HUDEP-2 (cell line): ENCODE measurements around the gene TBX4.

ENCODE experiments used
- DNase-seq, 76 experiments: peaks; one replicate each; lab custom pipeline; 2025; ENCODE audit not compliant: unreplicated experiment in 76 of 76; lab: John Stamatoyannopoulos, UW

The TBX4 gene

DNA sequence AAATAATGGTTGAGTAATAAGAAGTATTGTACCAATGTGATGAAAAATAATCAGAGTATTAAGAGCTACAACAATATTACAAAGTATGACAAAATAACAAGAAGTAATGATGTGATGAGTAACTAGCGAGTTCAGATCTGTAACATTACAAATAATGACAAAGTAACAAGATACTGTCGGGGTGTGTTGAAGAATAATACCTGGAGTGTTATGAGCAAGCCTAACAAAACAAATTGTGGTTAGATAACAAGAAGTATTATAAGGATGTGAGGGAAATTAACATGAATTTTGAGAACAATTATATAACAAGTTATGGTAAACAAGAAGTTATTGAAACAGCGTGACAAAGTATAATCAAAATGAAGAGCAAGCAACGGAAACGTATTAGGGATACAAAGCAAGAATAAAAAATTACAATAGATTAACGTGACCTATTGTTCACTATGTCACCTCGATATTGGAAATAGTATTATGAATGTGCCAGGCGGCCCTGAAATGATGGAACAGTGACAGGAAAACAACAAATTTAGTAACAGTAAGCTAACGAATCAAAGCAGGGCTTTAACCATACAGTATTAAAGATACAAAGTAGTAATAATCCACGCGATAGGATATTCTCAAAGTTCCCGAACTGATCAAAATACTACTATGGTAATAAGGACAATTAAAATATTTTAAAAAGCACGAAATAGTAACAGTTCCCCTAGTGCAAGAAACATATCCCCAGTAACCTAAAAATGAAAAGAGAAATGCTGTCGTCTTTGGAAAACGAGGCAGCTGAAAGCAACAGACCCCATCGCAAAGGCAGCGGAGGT lies 1.6 kb downstream of the TBX4 start:
- no peak for DNase-seq

DNA sequence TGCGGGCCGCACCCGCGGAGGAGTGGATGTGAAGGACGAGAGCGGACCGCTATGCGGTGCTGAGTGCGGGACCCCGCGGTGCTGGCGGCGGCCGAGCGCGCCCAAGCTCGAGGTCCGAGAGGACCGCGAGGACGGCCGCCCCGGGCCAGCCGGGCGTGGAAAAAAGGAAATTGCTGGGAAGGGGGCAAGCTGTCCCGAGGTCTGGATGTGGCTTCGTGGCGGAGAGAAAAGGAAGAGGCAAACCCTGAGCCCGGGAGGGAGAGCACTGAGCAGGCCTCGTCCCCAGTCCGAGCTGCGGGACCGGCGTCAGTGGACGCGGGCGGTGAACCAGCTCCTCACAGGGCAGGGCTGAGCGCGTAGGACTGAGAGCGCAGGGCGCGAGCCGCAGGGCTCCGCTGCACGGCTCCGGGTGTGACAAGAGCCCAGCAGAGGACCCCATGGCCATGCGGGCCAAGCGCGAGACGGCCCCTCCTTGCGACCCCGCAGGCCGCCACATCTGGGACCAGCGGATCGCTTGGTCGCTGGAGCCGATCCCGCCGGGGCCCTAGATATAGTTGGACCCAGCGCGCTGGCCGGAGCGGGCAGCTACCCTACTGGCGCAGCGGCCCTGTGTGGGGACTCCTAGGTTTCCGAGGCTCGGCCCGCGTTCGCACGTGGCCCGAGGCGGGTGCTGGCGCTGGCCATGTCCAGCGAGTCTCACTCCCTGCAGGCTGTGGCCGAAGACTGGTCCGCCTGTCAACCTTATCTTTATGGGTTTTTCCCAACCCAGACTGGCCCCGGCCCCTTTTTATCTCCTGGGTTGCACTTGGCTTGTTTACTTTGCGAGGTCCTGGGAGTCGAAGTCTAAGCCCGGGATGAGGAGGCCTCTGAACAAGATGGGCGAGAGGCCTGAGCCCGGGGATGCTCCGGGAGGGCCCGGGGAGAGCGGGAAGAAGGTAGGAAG lies 2.4 kb downstream of the TBX4 start:
- DNase-seq, result no peak

DNA sequence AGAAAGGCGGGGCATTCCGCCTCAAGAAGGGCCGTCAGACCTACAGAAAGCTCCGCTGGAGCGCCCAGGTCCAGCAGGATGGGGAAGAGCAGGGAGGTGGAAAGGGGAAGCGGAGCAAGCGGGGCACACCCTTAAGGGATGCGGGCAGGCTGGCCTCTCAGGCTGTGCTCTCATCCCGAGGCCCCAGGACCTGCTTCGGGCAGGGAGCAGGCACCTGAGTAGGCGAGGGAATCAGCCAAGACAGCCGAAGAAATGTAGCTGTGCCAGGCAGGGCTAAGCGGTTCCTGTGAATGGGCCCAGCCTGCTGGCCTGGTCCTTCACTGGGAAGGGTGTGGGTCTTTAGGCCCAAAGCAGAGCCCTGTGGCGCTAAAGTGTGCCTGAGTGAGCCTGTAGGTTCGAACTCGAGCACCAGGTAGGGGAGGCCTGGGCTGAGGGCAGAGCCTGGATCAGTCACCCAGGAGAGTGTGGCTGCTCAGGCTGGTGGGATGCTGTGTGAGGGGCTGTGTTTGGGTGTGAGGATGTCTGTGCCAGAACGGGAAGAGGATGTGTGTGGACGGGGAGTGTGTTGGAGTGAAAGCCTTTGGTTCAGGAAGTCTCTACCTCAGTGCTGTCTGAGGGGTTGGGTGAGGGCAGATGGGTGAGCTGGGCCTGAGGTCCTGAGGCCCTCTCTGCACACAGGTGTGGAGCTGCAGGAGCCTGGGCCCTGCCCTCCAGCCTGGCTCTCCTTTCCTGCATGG lies 3.3 kb downstream of the TBX4 start:
- DNase-seq, result no peak

DNA sequence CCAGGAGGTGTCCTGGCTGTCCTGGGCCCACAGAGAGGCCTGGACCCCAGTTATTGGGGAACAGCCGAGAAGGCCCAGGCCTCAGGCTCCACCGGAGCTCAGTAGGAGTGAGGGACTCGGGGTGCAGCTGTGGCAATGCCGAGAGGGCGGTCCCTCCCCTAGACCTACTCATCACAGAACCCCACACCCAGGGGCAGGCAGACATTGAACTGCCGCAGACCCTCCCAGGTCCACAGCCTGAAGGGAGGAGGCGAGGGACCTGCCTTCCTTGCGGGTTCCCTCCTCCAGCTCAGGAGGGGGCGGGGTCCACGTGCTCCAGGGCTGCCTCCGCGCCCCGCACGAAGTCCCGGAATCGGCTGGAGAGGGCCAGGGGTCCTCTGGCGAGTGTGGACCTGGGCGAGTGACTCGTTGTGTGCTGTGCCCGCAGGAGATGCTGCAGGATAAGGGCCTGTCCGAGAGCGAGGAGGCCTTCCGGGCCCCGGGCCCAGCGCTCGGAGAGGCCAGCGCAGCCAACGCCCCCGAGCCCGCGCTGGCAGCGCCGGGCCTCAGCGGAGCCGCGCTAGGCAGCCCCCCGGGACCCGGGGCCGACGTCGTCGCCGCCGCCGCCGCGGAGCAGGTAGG lies 3.9 kb downstream of the TBX4 start:
- no peak for DNase-seq

DNA sequence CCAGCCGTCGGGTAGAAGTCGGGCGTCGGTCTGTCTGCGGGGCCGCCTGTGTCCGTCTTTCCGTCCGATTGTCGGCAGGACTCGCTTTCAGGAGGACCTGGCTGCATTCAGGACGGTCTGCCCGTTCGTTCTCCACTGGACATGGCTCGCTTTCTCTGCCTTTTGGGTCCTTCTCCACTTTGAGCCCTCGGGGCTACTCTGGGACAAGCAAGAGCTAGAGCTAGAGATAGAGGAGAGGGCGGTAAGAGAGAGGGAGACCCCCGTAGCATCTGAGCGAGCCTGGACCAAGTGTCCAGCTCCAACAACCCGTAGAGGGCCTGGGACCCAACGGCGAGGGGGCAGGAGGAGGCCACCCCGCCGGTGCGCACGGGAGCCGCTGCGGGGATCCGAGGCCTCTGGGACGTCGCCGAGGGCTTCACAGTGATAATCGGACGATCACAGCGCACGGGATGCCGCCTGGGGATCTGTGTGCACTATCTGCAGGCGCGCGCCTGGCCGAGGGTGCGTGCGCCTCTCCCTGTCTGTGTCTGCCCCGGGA lies 4.5 kb downstream of the TBX4 start:
- DNase-seq, result no peak

DNA sequence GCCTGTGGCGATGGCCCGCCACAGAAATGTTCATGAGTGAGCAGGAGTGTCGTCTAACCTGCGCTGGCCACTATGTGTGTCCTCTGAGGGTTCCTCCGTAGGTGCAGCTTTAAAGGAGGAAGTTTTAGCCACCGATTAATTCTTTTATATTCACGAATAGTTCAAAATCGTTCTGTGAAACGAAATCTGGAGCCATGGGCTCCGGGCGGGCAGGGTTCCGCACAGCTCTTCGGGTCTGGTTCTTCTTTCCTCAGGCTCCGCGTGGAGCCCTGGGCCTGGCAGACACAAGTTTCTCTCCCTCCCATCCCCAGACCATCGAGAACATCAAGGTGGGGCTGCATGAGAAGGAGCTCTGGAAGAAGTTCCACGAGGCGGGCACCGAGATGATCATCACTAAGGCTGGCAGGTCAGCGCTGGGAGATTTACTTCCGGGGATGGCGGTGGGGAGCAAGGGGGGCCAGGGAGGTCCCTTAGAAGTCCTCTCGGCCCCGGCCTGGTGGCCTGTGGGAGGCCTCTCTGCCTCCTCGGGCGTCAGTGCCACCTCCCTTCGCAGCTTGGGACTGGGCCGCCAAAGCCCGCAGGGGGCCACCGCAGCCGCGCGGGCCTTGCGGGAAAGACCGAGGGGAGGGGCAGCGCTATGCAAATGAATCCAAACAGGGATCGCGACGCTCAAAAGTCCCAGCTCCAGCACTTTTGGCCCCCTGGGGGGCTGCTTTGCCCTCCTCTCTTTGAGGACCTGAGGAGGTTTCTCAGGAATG lies 5.2 kb downstream of the TBX4 start:
- no peak for DNase-seq

DNA sequence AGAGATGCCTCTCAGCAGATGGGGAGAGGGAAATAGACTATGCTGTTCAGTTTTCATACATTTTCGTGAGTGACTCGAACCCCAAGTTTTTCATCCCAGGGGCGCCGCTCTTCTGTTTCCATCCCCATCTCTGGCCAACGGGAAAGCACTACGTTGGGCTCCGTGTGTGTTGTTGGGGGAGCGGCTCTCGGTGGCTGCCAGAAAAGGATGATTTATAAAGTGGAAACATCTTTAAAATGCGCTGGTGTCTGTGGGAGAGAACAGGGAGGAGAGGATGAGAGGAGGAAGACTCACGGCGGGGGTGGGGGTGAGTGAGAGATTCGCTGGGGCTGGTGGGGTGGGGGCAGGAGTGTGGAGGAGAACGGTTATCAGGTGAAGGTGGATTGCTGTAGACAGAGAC lies 5.8 kb downstream of the TBX4 start:
- DNase-seq, result no peak

DNA sequence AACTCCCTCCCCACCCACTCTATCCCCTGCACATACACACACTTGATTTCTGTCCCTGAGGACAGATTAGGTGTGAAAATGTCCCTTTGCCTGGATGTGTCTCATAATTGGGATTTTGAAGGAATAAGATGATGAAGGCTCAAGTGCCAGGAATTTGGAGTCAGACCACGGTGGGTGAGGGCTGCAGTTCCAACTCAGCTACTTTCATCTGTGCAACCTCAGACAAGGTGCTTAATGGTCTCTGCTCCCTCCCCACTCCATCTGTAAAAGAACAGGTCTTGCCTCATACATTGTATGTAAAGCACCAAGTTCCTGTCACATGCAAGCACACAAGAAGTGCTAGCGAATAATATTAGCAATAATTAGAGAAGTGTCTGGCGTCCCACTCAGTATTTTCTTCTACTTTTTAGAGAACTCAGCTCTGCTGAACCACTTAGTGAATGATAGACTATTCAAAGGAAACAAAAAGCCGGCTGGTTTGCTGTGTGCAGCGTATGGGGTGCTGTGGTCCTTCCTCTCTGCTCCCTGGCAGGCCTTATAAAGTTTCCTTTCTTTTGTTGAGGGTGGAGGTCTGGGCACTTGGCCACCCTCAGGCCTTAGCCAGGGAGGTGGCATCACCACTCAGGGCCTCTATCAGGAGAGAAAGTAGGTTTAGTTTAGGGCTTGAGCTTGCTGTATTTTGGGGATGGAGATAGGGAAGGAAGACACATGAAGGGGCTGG lies 6.4 kb downstream of the TBX4 start:
- no peak for DNase-seq

DNA sequence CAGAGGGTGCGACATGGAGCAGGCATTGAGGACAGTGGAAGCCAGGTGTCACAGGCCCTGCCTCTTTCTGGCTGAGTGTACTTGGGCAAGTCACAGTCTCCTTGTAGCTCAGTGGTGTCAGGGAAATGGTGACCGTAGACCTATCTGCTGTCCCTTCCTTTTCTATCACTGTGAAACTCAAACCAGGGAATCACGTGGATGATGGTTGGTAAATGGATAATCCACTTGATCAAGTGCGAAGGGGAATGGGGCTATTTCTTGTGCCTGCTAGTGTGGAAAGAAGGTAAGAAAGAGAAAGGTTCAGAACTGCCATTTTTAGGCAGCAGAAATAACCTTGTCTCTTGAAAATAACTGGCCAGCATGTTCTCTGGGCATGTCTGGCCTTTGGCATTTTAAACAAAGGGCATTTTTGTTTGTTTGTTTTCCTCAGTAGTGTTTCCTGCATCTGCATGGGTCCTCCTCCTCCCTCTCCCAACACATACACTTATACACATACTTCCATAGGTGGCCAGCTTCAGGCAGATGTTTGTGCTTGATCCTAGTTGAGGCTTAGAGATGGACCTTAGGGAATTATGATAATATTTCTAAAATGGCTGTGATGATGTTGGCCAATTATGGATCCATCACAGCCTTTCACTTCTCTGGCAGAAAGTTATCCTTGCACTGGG lies 7.1 kb downstream of the TBX4 start:
- DNase-seq, result no peak

DNA sequence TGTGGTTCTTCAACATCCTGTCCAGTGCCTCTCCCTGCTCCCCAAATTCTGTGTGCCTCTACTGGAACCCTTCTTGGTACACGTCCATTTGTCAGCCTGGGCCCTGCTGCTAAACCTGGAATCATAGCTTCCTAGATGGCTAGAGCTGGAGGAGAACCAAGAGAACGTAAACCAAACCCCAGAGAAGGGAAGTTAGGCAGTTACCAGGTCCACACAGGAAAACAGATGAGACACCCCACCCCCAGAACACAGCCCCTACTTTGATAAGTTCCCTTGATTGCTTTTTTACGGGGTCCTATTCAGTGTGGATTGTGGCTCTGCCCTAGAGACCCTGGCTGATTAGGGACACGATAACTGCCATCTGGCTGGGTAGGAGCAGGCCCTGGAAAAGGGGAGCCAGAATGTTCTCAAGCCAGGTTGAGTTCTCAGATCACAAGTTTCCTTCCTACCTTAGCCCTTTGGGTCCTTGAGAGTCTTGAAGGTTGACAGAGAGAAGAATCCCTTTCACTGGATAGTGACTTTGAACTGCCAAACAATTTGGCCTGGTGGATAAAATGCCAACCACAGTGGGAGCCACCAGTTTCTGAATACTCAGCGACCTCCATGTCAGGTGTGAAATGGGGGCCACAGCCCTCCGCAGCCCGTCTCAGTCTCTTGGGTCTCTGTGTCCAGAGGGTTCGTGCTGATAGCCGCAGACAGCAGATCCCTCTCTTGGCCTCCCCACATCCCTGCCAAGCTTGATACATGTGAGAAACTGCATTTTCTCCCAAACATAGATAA lies 7.9 kb downstream of the TBX4 start:
- DNase-seq, result no peak

DNA sequence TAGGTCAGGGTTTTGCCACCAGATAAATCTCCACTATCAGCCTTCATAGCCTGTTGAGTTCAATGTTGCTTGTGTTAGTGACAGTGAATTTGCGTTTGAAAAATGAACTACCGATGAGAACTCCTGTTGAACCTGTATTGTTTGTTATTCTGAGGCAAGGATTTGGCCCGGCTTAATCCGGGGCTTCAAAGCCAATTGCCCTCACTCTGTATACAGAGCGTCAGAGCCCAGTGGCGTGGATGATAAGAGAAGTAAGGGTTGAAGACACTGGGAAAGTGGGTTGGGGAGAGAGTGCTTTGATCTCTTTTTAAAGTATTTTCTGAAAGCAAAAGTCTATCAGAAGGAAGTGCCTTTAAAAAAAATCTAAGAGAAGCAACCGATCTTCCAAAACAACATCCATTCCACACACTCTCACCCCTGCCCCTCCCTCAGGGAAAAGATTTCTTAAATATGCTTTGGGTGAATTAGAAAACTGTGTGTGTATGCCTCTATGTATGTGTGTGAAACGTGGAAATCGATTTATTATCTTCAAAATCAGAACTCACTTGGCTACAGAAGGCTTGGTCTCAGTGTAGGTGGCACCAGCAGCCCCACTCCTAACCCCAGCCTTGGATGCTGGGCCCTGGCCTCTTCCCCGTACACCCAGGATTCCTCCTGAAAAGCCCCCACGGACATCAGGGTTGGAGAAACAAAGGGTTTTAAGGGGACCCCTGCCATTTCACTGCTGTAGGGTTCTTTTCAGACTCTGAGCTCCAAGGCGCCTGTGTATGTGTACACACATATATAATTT lies 8.8 kb downstream of the TBX4 start:
- DNase-seq, result no peak

DNA sequence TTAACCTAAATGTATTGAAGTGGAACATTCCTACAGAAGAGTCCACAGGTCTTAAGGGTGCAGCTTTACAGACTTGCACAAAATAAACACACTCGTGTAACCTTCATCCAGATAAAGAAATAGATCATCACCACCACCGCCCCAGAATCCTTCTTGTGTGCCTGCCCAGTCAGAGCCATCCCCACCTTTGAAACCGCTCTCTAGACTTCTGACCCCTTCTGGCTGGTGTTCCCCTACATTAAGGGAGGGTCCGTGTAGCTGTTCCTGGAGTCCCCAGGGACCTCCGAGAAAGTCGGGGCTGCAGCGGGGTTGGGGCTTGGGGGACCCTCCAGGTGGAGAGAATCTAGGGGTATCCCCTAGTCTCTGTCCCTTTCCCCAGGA lies 9.4 kb downstream of the TBX4 start:
- DNase-seq, result no peak

DNA sequence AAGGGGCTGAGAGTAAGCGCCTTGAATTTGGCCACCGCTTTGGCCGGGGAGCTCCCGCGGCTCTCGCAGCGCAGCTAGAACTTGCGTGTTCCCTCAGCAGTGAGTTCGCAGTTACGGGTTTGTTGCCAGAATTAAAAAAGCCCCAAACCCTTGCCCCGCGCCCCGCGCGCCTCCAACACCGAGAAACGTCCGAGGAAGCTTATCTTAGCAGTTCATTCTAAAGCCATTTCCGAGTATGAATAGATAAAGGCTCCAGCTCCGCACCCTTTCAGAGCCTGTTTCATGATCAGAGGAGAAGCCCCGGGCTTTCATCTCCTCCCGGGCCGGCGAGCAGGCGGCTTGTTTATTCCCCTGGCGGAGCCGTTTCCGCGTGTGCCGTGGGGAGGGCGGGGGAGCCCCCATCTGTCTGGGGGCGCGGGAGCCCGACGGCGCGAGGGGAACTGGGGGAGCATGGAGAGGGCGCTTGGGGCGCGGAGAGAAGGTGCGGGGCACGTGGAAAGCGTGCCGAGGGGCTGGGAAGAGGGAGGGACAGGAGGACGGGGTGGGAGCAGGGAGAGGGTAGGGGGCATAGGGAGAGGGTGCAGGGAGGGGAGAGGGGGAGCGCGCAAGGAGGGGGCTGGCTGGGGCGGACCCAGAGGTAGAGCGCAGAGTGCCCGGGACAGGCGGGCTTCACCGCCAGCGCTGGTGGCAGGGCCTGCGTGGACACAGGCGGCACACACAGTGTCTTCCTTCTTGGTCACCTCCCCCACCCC lies 9.9 kb downstream of the TBX4 start:
- peak in 17 of 76 experiments; percentile 1 to 36 (median 11) for DNase-seq

DNA sequence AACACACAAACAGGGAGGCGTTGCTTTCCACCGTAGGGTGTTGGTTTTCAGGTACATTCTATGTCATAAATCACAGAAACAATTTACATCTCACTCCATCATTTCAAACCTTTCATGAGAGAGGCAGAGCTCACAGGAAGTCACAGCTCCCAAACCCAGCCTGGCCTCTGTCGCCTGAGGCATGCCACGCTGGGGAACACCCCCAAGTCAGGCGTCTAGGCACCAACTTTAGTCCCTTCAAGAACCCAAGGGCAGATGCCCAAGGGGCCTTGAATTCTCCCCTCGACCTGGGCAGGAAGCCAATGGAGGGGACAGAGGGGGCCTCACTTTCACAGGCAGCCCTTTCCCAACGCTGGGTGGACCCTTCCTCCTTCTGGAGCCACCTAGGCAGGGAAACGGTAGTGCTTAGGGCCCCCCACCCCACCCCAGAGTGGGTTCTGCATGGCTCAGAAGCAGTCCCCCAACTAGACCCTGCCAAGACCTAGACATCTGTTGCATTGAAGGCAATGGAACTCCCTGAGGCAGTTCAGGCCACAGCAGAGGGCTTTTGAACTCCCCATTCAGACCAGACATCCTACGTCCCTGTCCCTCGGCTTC lies 10.6 kb downstream of the TBX4 start:
- no peak for DNase-seq

DNA sequence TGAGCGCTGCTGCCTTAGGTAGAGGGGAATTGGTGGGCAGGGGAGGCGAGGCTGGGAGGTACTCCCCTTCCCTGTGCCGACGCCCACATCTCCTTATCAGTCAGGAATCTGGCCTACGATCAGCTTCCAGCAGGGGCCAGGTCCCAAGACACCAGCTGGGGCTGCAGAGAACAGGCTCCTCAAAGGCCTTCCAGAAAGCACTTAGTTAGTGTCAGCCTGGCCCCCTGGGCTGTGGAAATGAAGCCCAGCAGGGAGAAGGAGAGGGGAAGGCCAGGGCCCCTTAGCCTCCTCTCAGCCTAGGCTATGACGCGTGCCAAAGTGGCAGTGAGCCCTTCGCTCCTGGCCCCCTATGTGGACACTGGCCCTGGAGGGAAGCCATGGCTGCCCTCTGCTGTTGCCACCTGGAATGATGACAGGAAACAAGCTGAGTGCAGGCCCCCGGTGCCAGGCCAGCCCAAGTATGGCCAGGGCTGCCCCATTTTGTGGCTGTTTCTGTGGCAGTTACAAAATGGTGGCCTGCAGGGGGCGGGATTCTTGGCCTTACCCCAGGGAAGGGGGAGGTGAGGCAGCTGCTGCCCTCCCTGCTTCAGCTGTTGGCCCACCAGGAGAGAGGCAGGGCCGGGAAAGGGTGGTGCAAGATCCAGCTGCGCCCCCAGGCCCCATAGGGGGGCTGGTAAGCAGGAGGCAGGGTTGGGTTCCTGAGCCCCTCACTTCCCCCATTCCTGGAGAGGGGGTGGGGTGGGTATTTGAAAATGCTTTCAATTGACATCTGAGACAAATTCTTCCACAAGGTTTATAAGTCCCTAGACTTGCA lies 11.3 kb downstream of the TBX4 start:
- peak in 1 of 76 experiments; percentile 2 for DNase-seq
